ENCODE results near the gene FAM204A.

GRCh38 chr10:118343549-118343948 is 1.4 kb upstream of the FAM204A start:
- no peak for TF ChIP-seq EZH2 (conservative IDR thresholded peaks at IDR 0.05; ENCODE audit: low read depth, low read length)
- no peak for TF ChIP-seq ZNF441 (CRISPR knock-in tag; IDR thresholded peaks at IDR 0.05; ENCODE audit: borderline replicate concordance)
- no peak for TF ChIP-seq ZNF703 (CRISPR knock-in tag; IDR thresholded peaks at IDR 0.05; ENCODE audit: borderline replicate concordance)
- no peak for TF ChIP-seq FOXM1 (CRISPR knock-in tag; IDR thresholded peaks at IDR 0.05)
- no peak for TF ChIP-seq PAF1 (CRISPR knock-in tag; IDR thresholded peaks at IDR 0.05)
- TF ChIP-seq MAFF (IDR thresholded peaks at IDR 0.05; ENCODE audit: low read depth, low read length), result peak; percentile 72
- no peak for TF ChIP-seq HOXA7 (CRISPR knock-in tag; IDR thresholded peaks at IDR 0.05)
- no peak for TF ChIP-seq BHLHE40 (IDR thresholded peaks at IDR 0.05; ENCODE audit: low read length)
- TF ChIP-seq KIAA2018 (CRISPR knock-in tag; IDR thresholded peaks at IDR 0.05; ENCODE audit: borderline replicate concordance), result no peak
- TF ChIP-seq CTCF (CRISPR knock-in tag; IDR thresholded peaks at IDR 0.05), result no peak
- TF ChIP-seq REST (IDR thresholded peaks at IDR 0.05; ENCODE audit: borderline replicate concordance in 1 of 2, low read depth in 1 of 2, low read length in 2 of 2), result no peak
- no peak for TF ChIP-seq POLR2A (IDR thresholded peaks at IDR 0.05; ENCODE audit: insufficient read depth in 1 of 2, low read depth in 2 of 2, low read length in 2 of 2)
- TF ChIP-seq JUND (CRISPR knock-in tag; IDR thresholded peaks at IDR 0.05), result no peak
- TF ChIP-seq MYC (CRISPR knock-in tag; IDR thresholded peaks at IDR 0.05; ENCODE audit: borderline replicate concordance), result no peak
